HFF-Myc (cell line): ENCODE data around the gene RBKS.
"Not testable (repeated sequence)": the region's sequence is repeated elsewhere in the genome, so short reads cannot be mapped to it uniquely, and the experiment has no call there.

Experiments
- DNase-seq: peaks from one replicate; pipeline ENCODE4 v3.0.0-alpha.2; 2011; ENCODE audit warnings: low read depth; ENCODE audit errors: extremely low read depth
- H3K4me3 ChIP-seq: replicated peaks from 2 replicates; pipeline ENCODE4 v1.5.1; 2011; ENCODE audit warnings: low read depth, mild to moderate bottlenecking, control low read depth, low read length
- CTCF ChIP-seq: IDR thresholded peaks from 2 replicates; pipeline ENCODE4 v1.5.1; 2012; ENCODE audit warnings: mild to moderate bottlenecking, low read depth, low read length, control low read depth; ENCODE audit errors: missing control alignments

The RBKS gene

GRCh38 chr2:27887111-27887510 is 3.1 kb downstream of the RBKS start:
- TF ChIP-seq CTCF, result no peak
- DNase-seq, result no peak
- H3K4me3 ChIP-seq, result no peak overlapping the region

GRCh38 chr2:27886322-27886721 is 3.9 kb downstream of the RBKS start:
- H3K4me3 ChIP-seq, result no peak overlapping the region
- TF ChIP-seq CTCF, result no peak
- DNase-seq, result no peak

GRCh38 chr2:27885661-27886060 is 4.5 kb downstream of the RBKS start:
- TF ChIP-seq CTCF, result no peak
- DNase-seq, result no peak
- no peak overlapping the region for H3K4me3 ChIP-seq

GRCh38 chr2:27885234-27885633 is 5.0 kb downstream of the RBKS start:
- no peak overlapping the region for H3K4me3 ChIP-seq
- no peak for DNase-seq
- no peak for TF ChIP-seq CTCF

GRCh38 chr2:27884601-27885000 is 5.6 kb downstream of the RBKS start:
- no peak for DNase-seq
- no peak overlapping the region for H3K4me3 ChIP-seq
- no peak for TF ChIP-seq CTCF

GRCh38 chr2:27882584-27882922 is 7.6 kb downstream of the RBKS start:
- not testable (repeated sequence) for H3K4me3 ChIP-seq, DNase-seq

GRCh38 chr2:27881815-27882583 is 8.2 kb downstream of the RBKS start:
- DNase-seq, H3K4me3 ChIP-seq: not testable (repeated sequence)

GRCh38 chr2:27878825-27879224 is 11.4 kb downstream of the RBKS start:
- TF ChIP-seq CTCF, result no peak
- no peak overlapping the region for H3K4me3 ChIP-seq
- DNase-seq, result no peak
